Mucosa of gallbladder (tissue), 1 donor: ENCODE measurements around the gene CDSN. TPM values are rescaled to one million over a fixed set of nuclear protein-coding genes. Genes with fewer than 3 reads are reported as not detected.

ENCODE experiments used
- DNase-seq: peaks from one replicate; pipeline ENCODE4 v3.0.0-alpha.2; 2020; ENCODE audit warnings: low spot score
- total RNA-seq: library from RNA; stranded (reverse); gene quantifications from one replicate; pipeline ENCODE4 v1.2.1, GENCODE V29; 2021
- donor health status: DM: no; HTN: no; CAD: no.

The CDSN gene
- total RNA-seq, 1 donor from 2014 or later, result 0.17 TPM

DNA sequence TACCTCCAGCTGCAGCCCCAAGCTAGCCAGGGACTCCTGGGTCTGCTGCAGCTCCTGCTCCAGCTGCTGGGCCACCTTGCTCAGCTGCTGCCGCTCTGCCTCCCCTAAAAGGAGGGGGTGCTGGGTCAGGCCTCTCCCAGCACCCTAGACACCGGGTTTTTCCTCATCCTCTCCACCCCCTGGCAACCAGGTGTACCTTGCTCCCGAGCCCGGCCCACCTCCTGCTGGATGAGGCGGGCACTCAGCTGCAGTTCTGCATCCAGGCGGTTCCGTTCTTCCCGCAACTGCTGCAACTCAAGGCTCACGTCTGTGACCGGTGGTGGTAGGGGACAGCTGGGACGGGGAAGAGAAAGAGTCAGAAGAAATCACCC, 24.7 kb upstream of the CDSN start:
- no peak for DNase-seq

DNA sequence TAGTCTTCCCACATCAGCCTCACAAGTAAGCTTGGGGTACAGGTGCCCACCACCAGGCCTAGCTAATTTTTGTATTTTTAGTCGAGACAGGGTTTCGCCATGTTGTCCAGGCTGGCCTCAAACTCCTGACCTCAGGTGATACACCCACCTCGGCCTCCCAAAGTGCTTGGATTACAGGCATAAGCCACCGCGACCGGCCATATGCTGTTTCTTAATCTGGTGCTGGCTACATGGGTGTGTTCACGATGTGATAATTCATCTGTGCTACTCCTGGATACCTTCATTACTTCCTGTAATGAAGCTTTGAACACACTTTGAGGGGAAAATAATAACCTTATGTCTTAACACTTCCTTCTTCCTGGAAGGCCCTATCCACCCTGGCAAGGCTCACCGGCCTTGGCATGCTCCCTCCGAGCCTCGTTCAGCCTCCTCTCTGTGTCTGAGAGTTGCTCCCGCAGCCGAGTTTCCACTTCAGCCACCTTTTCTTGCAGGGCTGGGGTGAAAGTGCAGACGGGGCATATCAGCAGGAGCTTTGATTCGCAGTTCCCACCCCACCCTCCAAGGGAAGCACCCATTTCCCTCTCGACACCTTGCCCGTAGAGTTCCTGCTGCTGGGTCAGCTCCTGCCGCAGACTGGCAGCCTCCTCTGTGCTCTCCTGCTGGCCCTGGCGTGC, 24.2 kb upstream of the CDSN start:
- DNase-seq, result peak; percentile 44

DNA sequence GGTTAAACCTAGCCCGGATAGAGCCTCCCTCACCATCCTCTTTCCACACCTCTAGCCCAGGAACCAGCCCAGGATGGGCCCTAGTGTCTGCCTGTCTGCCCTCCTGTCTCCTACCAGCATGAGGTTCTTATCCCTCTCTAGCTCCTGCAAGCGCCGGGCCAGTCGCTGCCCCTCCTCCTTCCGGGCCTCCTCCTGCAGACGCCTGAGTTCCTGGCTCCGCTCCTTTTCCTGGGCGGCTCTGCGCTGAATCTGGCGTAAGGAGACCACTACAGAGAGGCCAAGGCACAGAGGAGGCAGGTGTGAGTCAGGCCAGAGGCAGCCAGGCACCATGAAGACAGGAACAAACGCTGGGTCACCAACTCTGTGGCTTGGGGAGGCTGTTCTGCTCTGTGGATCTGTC, 22.9 kb upstream of the CDSN start:
- peak; percentile 34 for DNase-seq

DNA sequence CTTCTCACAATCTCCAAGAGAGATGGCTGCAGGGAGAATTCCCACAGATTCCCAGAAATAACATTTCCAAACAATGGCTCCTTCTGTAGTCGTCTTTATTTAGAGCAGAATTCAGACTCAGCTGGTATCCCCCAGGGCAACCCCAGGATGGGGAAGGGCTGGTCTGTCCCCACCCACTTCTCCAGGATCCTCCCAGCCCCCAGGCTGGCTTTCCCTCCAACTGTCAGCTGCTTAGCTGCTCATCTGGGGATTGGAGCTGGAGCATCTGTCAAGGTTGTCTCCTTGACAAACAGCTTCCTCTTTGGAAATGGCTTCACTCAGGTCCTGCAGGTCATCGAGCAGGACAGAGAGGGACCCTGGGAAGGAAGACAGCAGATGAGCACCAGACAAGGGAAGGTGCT, 22.1 kb upstream of the CDSN start:
- no peak for DNase-seq

DNA sequence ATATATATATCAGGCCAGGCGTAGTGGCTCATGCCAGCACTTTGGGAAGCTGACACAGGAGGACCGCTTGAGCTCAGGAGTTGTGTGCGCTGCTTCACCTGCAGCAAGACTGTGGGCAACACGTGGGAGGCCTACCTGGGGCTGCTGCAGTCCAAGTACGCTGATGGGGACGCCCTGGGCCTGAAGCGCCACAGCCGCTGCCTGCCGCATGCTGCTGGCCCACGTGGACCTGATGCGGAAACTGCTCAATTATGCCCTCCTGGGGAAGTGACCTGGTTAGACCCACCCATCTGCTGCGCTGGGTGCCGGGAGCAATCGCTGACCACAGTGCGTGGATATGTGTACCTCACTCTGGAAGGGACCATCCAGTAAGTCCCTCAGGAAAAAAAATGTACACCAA, 20.4 kb upstream of the CDSN start:
- no peak for DNase-seq

DNA sequence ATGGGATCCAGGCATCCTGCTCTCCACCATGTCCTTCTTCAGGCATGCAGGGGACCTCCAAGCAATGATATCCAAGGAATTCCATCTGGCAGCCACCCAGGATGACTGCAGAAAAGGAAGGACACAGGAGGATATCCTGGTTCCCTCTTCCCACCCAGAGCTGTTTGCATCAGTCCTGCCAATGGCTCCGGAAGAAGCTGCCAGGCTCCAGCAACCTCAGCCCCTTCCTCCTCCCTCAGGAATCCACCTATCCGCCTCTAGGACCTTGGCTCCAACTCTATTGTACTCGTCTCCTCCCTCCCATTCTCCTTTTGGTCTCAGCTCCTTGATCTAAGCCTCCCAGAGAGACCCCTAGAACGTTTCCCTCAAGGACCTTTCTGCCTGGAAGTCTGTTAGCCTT, 19.4 kb upstream of the CDSN start:
- DNase-seq, result no peak

DNA sequence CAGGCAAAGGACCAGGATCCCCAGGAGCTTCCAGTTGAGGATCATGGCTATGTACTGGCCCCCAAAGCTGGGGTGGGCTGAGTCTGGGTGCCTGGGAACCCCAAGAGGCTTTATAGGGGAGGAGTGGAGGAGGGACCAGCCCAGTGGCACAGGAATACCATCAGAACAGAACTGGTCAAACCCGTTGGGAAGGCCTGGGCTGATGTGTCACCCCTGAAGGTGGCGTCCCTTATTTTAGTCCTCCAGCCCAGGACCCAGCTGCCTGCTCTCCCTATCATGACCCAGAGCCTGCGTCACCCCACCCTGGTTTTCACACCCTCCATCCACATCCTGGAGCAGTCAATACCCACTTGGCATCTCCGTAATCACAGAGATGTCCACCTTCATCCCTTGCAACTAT, 18.7 kb upstream of the CDSN start, which contains the start of gene PSORS1C2:
PSORS1C2 (minus strand) TSS at position 85 of the 400 bp plus-strand sequence; CDS start at position 45, 40 bp downstream.
- DNase-seq, result no peak

DNA sequence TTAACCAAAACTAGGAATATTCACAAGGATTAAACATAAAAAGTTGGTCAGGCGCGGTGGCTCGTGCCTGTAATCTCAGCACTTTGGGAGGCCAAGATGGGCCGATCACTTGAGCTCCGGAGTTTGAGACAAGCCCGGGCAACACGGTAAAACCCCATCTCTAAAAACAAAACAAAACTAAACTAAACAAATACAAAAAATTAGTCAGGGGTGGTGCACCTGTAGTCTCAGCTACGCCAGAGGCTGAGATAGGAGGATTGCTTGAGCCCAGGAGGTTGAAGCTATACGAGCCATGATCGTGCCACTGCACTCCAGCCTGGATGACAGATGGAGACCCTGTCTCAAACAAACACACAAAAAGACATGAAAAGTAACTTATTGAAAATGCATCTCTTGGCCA, 15.5 kb upstream of the CDSN start:
- no peak for DNase-seq

DNA sequence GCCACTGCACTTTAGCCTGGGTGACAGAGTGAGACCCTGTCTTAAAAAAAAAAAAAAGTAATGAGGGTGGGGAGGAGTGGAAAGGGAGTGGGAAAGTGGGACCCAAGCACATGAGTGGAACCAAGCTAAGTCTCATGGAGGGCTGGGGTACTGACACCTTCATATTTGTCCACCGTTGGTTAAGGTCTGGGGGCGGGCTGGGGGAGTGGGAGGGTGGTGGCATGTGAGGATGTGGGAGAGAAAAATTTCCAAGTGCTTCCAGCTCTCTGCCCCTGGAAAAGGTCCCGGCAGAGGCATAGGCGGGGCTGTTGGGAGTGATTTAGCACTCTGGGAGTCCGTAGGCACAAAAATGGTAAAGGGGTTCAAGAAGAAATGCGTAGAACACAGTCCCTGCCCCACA, 12.6 kb upstream of the CDSN start:
- DNase-seq, result no peak

DNA sequence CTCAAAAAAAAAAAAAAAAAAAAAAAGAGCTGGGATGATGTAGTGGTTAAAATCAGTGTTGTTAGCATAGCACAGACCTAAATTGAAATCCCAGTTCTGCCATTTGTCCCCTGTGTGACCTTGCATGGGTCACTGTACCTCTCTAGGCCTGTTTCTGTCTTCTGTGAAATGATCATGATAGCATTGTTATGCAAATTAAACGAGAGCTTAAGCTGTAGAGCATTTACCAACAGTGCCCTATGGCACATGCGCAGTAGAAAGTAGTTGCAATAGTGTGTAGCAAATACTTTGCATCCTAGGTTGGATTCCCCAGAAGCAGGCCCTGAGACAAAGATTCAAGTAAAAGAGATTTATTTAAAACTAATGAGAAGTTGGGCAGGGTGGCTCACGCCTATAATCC, 11.3 kb upstream of the CDSN start:
- DNase-seq, result no peak

DNA sequence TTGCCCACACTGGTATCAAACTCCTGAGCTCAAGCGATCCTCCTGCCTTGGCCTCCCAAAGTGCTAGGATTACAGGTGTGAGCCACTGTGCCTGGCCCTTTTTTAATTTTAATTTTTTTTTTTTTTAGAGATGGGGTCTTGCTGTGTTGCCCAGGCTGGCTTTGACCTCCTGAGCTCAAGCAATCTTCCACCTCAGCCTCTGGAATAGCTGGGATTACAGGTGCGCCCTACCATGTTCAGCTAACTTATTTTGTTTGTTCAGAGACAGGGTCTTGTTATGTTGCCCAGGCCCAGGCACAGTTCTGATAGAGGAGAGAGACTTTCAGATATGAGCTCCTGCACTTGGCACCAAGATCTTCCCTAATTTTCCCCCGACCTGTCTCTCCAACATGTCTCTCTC, 10.5 kb upstream of the CDSN start:
- no peak for DNase-seq

DNA sequence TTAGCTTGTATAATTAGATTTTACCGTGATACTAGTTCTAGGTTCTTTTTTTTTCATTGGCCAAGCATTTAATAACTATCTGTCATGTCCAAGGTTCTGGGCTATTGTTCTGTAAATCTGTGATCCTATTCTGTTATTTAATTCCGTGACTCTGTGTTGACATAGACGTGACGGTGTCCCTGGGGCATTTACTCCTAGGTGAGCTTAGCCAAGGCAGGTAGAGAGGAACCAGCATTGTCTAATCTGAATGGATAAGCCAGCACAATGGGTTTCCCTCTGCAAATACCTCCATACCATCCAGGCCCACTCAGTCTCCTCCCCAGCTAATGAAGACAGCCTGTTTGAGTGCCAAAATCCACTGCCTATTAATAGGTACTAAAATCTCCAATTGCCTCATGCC, 8.9 kb upstream of the CDSN start:
- DNase-seq, result no peak

DNA sequence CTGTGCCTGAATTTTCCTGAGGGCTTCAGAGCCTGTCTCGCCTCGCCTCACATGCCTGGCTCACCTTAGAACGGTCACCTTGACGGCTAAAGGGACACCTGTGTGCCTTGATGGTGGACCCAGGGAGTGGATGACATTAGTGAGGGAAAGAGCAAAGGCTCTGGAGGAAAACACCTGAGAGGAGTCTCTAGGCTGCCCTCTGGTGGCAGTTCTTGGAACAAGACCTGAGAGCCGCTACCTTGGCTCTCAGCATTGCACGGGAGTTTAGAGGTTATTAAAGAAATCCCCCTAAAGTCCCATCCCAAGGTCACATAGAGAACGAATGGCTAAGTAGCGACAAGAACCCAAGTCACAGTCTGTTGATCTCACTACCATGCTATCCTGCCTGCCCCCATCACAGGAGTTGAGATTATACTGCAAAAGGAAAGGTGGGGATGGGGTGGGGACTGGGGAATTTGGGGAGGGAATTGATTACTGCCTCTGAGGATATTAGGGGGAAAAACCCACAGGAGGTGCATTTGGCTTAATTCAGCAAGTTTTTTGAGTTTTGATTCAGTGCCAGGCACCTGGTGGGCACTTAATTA, 7.9 kb upstream of the CDSN start:
- DNase-seq, result peak; percentile 69

DNA sequence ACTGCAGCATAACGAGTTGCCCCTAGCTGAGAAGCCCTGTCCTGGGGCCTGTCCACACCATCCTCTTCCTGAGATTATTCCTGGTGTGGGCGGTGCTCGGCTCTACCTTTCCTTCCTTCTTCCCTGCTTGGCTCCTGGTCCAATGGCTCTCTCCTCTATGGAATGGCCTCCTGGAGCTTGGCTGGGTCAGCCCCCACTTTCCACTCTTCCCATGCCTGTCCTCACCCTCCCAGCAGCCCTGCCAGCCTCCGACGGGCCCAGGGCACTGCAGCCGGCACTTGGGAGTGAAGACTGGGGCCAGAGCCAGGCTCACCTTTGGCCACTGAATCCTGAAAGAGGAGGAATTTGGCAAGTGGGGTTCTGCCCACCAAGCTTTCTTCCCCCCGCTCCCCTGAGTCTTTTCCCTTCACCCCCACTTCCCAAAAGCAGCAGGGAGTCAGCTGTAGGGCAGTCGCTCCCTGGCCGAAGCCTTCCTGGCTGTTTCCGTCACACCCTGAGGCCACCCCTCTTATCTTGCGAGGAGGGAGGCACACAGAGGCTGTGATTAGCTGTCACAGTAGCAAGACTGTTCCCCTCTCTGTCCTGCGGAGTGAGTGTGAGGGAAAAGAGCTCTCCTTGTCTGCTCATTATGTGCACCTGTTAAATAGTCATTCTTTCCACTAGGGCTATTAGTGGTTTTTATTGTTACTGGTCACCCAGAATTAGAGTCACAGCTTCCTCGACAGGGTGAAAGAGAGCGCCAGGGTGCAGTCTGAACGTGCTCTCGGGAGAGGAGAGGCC, 6.3 kb upstream of the CDSN start:
- no peak for DNase-seq

DNA sequence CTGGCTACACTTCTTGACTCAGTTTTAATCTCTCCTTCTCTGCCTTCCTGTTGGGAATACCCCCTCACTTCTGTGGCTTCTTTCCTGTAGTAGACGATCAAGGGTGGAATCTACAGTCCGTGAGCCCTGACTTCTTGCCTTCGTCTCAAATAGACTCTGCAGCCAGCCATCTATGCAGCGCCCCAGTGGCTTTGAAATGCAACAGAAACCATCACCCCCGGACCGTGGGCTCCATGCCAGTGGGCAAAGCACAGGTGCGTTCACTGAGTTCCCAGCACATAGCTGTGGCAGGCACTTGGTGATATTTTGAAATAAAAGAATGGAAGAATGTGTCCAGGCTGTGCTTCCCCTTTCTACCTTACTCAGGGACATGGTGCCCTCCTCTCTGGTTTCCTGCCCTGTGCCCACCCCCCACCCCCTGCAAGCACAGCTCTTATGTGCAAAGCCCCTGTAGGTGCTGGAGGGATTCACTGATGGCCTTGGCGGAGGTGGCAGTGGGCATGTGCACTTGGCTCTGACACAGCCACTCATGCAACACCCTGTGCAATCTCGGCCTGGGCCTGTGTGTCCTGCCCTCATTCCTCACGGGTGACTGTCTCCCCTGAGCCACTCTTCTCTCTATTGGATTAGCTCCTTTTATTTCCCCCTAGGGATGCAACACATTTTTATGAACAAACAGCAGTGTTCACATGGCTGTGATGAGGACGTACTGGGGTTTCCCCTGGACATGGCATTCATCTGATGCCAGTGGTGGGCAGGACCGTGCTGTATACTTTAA, 5.5 kb upstream of the CDSN start:
- no peak for DNase-seq

DNA sequence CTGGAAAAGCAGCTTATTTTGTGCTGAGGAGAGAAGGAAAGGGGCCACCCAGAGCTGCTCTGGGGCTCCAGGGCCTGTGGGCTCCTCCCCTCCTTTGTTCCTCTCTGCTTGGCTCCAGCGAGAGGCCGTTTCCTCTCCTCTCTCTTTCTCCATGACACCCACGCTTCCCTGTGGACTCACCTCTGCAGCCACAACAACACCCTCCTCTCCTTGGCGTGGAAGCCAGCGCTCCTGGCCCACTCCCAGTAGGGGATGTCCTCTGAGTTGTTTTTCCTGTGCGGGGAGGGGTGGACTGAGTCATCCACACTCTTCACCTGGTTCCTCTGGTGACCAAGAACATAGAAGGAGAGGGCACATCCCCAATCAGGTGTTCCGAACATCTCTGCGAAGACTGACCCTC, 4.9 kb upstream of the CDSN start:
- DNase-seq, result peak; percentile 73

DNA sequence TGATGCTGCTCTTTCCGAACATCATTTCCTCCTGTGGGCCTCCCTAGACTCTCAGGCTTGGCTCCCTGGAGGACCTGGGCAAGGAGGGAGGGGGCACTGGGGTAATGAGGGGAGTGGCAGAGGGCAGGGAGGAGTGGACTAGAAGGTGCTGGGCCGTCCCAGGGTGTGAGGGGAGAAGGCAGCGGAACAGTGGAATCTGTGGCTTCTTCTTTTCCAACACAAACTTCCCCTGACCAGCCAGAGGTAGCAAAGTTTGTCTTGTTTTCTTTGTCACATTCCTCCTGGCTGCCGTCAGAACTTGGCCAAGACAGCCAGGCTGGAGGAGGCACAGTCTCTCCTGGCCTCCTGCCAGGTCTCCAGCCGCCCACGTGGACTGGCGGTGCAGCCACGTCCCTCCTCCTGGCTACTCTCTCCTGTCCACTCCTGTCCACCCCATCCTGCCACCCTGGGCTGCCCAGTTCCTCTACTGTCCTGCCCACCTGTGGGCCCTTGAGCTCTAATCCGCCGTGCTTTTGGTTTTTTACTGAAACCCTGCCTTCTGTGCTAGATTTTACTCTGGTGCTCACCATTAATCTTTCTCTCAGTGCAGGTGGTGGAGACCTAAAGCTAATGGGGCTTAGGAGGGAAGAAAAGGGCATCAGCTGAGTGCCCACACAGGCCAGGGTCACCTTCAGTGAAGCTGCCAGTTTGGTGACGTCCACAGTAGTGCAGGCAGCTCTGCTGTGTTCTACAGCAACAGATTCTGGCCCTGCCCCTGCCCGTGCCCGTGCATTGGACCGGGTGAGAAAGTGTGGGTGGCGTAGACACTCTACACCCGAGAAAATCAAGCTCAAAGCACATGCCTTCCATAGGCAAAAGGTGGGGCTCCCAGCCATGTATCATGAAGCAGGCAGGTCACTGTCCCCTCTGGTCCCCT, 2.8 kb upstream of the CDSN start:
- DNase-seq, result peak; percentile 86

DNA sequence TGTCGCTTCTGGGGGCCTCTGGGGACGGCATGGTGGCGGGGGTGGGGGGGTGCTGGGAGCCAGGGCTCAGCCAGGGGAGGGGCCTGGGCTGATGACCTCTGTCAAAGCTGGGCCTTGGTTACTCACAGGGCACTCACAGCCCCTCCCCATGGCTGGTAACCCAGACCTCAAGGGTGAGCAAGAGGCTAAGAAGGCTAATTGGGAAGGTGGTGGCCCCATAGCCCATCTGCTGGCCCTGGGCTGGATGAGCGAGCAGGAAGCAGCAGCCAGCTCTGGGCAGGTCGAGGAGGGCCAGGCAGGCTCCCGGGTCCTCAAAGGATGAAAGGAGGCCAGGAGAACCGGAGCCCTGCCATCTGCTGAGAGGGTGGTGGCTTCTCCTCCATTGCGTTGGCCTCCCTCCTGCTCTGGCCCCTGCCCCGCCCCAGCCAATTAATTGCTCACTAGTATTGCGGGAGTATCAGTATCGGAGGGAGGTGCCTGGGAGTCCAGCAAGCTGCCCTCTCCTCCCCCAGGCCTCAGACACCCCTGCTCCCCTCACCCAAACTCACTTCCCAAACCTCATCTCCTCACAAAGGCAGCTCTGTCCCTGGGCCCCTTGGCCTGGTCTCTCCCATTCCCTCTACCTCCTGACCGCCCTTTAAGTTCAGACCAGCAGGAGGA, 1.0 kb upstream of the CDSN start:
- DNase-seq, result no peak

DNA sequence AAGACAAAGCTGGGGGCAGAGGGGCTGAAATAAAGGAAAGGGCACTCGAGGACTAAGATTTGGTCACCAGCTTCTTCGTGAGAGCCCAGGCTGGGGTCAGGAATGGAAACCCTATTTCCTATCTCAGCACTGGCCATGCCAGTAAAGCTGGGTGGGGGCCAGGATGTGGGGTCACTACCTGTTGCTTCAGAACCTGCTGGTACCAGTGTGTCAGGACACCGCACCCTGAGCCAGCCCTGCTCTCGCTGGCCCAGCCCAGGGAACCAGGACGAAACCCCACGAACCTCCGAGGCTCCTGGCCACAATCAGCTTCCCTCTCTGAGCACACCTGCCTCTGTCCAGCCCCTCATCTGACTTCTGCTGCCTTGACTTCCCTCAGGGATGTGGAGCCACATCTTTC, 2.1 kb downstream of the CDSN start:
- DNase-seq, result no peak

DNA sequence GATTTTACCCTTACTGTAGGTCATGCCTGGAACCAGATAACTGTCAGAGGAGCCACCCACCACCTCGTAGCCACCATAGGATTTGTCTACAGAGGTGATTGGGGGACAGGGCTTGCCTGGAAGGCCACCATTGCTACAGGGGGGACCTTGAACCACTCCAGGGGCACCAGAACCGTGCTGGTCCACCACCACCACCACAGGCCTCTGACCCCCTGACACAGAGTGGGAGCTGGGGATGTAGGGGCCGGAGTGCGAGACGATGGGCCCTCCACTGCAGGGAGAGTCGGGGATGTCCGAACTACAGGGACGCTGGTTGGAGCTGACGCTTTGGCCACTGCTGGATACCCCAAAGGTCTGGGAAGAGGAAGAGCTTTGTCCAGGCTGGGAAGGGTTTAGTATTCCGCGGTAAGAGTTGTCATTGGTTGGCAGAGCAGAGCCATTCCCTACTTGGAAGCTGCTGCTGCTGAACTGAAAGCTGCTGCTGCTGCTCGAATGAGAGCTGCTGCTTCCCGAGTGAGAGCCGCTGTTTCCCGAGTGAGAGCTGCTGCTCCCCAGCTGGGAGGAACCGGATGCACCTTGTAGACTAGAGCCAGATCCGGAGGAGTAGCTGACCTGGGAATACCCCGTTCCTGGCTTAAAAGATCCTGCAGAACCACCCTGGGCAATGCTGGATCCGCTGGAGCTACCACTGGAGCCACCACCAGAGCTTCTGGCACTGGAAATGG, 3.4 kb downstream of the CDSN start:
- no peak for DNase-seq
